Activated CD4-positive, alpha-beta T cell treated with anti-CD3 and anti-CD28 coated beads, Interleukin-2, amount 10 ng/mL, durations not matched to agents 24 days and 14 days (primary cell): ENCODE results near the gene ARHGAP22. TPM values are rescaled to one million over a fixed set of nuclear protein-coding genes. Genes with fewer than 3 reads are reported as not detected.

Experiments used
- DNase-seq: peaks from one replicate; pipeline ENCODE4 v3.0.0; 2022
- H3K27ac Mint-ChIP-seq: one replicate; pipeline ENCODE4 v1.8.0; 2022; ENCODE audit warnings: mild to moderate bottlenecking, mixed read lengths
- H3K27me3 Mint-ChIP-seq: one replicate; pipeline ENCODE4 v1.8.0; 2022; ENCODE audit warnings: mixed read lengths
- H3K36me3 Mint-ChIP-seq: one replicate; pipeline ENCODE4 v1.8.0; 2022; ENCODE audit warnings: low read depth, mild to moderate bottlenecking, mixed read lengths
- H3K4me1 Mint-ChIP-seq: one replicate; pipeline ENCODE4 v1.8.0; 2021; ENCODE audit warnings: mixed read lengths
- H3K4me3 Mint-ChIP-seq: one replicate; pipeline ENCODE4 v1.8.0; 2022; ENCODE audit warnings: mild to moderate bottlenecking, moderate library complexity, mixed read lengths
- H3K9me3 Mint-ChIP-seq: one replicate; pipeline ENCODE4 v1.8.0; 2021; ENCODE audit warnings: mixed read lengths
- intact Hi-C: fragments of 100-400 bp; cut with micrococcal nuclease; formaldehyde crosslinking; loops from one replicate; pipeline ENCODE4 v1.15.1; 2023
- total RNA-seq: library from RNA; stranded (reverse); gene quantifications from 2 replicates; pipeline ENCODE4 v1.2.3, GENCODE V29; 2022

The ARHGAP22 gene
- total RNA-seq, 1 donor from 2014 or later = not detected

- intact Hi-C loops = no loop called here
- no peak overlapping the region for H3K4me3 Mint-ChIP-seq
- no peaks in the 10 kb centered on the region for H3K9me3 Mint-ChIP-seq
- H3K4me1 Mint-ChIP-seq = no peaks in the 10 kb centered on the region
- no peak overlapping the region for H3K27ac Mint-ChIP-seq
- H3K27me3 Mint-ChIP-seq = no peaks in the 10 kb centered on the region
- no peaks in the 10 kb centered on the region for H3K36me3 Mint-ChIP-seq
- DNase-seq = no peak
Observed at GRCh38 chr10:48450233-48450740, 154.6 kb downstream of the ARHGAP22 start.

GRCh38 chr10:48449501-48450232 lies 155.2 kb downstream of the ARHGAP22 start:
- H3K9me3 Mint-ChIP-seq = no peaks in the 10 kb centered on the region
- H3K27ac Mint-ChIP-seq = no peak overlapping the region
- intact Hi-C loops = no loop called here
- H3K4me1 Mint-ChIP-seq = no peaks in the 10 kb centered on the region
- H3K27me3 Mint-ChIP-seq = no peaks in the 10 kb centered on the region
- no peaks in the 10 kb centered on the region for H3K36me3 Mint-ChIP-seq
- no peak overlapping the region for H3K4me3 Mint-ChIP-seq
- no peak for DNase-seq

GRCh38 chr10:48448796-48449195 lies 156.1 kb downstream of the ARHGAP22 start:
- no peaks in the 10 kb centered on the region for H3K27me3 Mint-ChIP-seq
- H3K9me3 Mint-ChIP-seq = no peaks in the 10 kb centered on the region
- intact Hi-C loops = no loop called here
- H3K36me3 Mint-ChIP-seq = no peaks in the 10 kb centered on the region
- no peak overlapping the region for H3K4me3 Mint-ChIP-seq
- no peak for DNase-seq
- H3K4me1 Mint-ChIP-seq = no peaks in the 10 kb centered on the region
- no peak overlapping the region for H3K27ac Mint-ChIP-seq

GRCh38 chr10:48447356-48448215 lies 157.3 kb downstream of the ARHGAP22 start:
- Mint-ChIP-seq H3K27me3 (no peaks in the 10 kb centered on the region), H3K9me3 (no peaks in the 10 kb centered on the region), H3K4me3 (no peak overlapping the region), H3K27ac (no peak overlapping the region), H3K36me3 (no peaks in the 10 kb centered on the region), H3K4me1 (no peaks in the 10 kb centered on the region)
- intact Hi-C loops = no loop called here
- no peak for DNase-seq

- H3K4me3 Mint-ChIP-seq = no peak overlapping the region
- H3K27me3 Mint-ChIP-seq = no peaks in the 10 kb centered on the region
- intact Hi-C loops = no loop called here
- no peak overlapping the region for H3K27ac Mint-ChIP-seq
- no peak for DNase-seq
- H3K9me3 Mint-ChIP-seq = no peaks in the 10 kb centered on the region
- H3K36me3 Mint-ChIP-seq = no peaks in the 10 kb centered on the region
- H3K4me1 Mint-ChIP-seq = no peaks in the 10 kb centered on the region
Observed at GRCh38 chr10:48446785-48447184, 158.1 kb downstream of the ARHGAP22 start.

GRCh38 chr10:48445932-48446331 lies 158.9 kb downstream of the ARHGAP22 start:
- intact Hi-C loops = no loop called here
- Mint-ChIP-seq H3K9me3 (no peaks in the 10 kb centered on the region), H3K4me3 (no peak overlapping the region), H3K4me1 (no peaks in the 10 kb centered on the region), H3K27me3 (no peaks in the 10 kb centered on the region), H3K36me3 (no peaks in the 10 kb centered on the region), H3K27ac (no peak overlapping the region)
- no peak for DNase-seq

GRCh38 chr10:48444861-48445841 lies 159.7 kb downstream of the ARHGAP22 start:
- Mint-ChIP-seq H3K4me3 (no peak overlapping the region), H3K36me3 (no peaks in the 10 kb centered on the region), H3K27me3 (no peaks in the 10 kb centered on the region), H3K4me1 (no peaks in the 10 kb centered on the region), H3K27ac (no peak overlapping the region), H3K9me3 (no peaks in the 10 kb centered on the region)
- DNase-seq = no peak
- intact Hi-C loops = no loop called here

GRCh38 chr10:48444266-48444665 lies 160.6 kb downstream of the ARHGAP22 start:
- Mint-ChIP-seq H3K27ac (no peak overlapping the region), H3K9me3 (no peaks in the 10 kb centered on the region), H3K4me1 (no peaks in the 10 kb centered on the region), H3K27me3 (no peaks in the 10 kb centered on the region), H3K4me3 (no peak overlapping the region), H3K36me3 (no peaks in the 10 kb centered on the region)
- no peak for DNase-seq
- intact Hi-C loops = no loop called here

GRCh38 chr10:48442809-48443177 lies 162.1 kb downstream of the ARHGAP22 start:
- Mint-ChIP-seq H3K27ac (no peak overlapping the region), H3K36me3 (no peaks in the 10 kb centered on the region), H3K4me1 (no peaks in the 10 kb centered on the region), H3K9me3 (no peaks in the 10 kb centered on the region), H3K4me3 (no peak overlapping the region), H3K27me3 (no peaks in the 10 kb centered on the region)
- intact Hi-C loops = no loop called here
- no peak for DNase-seq

- DNase-seq = no peak
- H3K36me3 Mint-ChIP-seq = no peaks in the 10 kb centered on the region
- H3K27ac Mint-ChIP-seq = no peak overlapping the region
- no peak overlapping the region for H3K4me3 Mint-ChIP-seq
- intact Hi-C loops = no loop called here
- H3K4me1 Mint-ChIP-seq = no peaks in the 10 kb centered on the region
- H3K9me3 Mint-ChIP-seq = no peaks in the 10 kb centered on the region
- no peaks in the 10 kb centered on the region for H3K27me3 Mint-ChIP-seq
Observed at GRCh38 chr10:48442090-48442808, 162.6 kb downstream of the ARHGAP22 start.

- H3K27me3 Mint-ChIP-seq = no peaks in the 10 kb centered on the region
- H3K4me3 Mint-ChIP-seq = no peak overlapping the region
- DNase-seq = no peak
- H3K36me3 Mint-ChIP-seq = no peaks in the 10 kb centered on the region
- no peaks in the 10 kb centered on the region for H3K9me3 Mint-ChIP-seq
- intact Hi-C loops = no loop called here
- no peak overlapping the region for H3K27ac Mint-ChIP-seq
- no peaks in the 10 kb centered on the region for H3K4me1 Mint-ChIP-seq
Observed at GRCh38 chr10:48440771-48441170, 164.1 kb downstream of the ARHGAP22 start.

GRCh38 chr10:48439581-48440041 lies 165.3 kb downstream of the ARHGAP22 start:
- Mint-ChIP-seq H3K4me1 (no peaks in the 10 kb centered on the region), H3K27me3 (no peaks in the 10 kb centered on the region), H3K4me3 (no peak overlapping the region), H3K36me3 (no peaks in the 10 kb centered on the region), H3K27ac (no peak overlapping the region), H3K9me3 (no peaks in the 10 kb centered on the region)
- peak; percentile 34 for DNase-seq
- intact Hi-C loops = no loop called here

GRCh38 chr10:48439031-48439430 lies 165.8 kb downstream of the ARHGAP22 start:
- Mint-ChIP-seq H3K4me3 (no peak overlapping the region), H3K27ac (no peak overlapping the region), H3K4me1 (no peaks in the 10 kb centered on the region), H3K27me3 (no peaks in the 10 kb centered on the region), H3K9me3 (no peaks in the 10 kb centered on the region), H3K36me3 (no peaks in the 10 kb centered on the region)
- peak; percentile 38 for DNase-seq
- intact Hi-C loops = no loop called here
